ENCODE results near the gene OR4D2. TPM values are rescaled to one million over a fixed set of nuclear protein-coding genes. Genes with fewer than 3 reads are reported as not detected.
A peak's percentile ranks its signal among the peaks of the same experiment; 100 is the strongest.

OR4D2 gene
- total RNA-seq (2014; rRNA removed; shearing (Covaris generic)) (not detected in 2 replicates), polyA plus RNA-seq (2016; fragmentation: Nextera tagmentation; extraction: Ambion mirVana) (not detected in 2 replicates)

- Histone ChIP-seq H3K4me1 (ENCODE audit: insufficient read depth) (no peaks in the 10 kb centered on the region), H3K27ac (no peak within 1 kb of the TSS), H3K9ac (no peak within 1 kb of the TSS), H3K27me3 (replicated peaks; ENCODE audit: insufficient read depth) (peaks cover 19% of the 10 kb centered on the region; the same call in 1 of the 2 replicates), H3K9me2 (ENCODE audit: insufficient read depth) (no peaks in the 10 kb centered on the region), H3K4me2 (ENCODE audit: unreplicated experiment) (no peak within 1 kb of the TSS), H3K36me3 (ENCODE audit: low read depth) (no peaks in the 10 kb centered on the region), H3K9me3 (ENCODE audit: low read depth) (no peaks in the 10 kb centered on the region), H3F3A (ENCODE audit: insufficient read depth) (no peaks in the 10 kb centered on the region), H4K20me1 (ENCODE audit: insufficient read depth) (no peaks in the 10 kb centered on the region), H3K4me3 (no peak within 1 kb of the TSS), H3K79me2 (ENCODE audit: insufficient read depth) (no peaks in the 10 kb centered on the region), H2AFZ (no peak within 1 kb of the TSS)
- in situ Hi-C loops (cut with MboI): no loop called here
- WGBS, 2 experiments (ENCODE audit: low coverage in 1 of 2, low lambda C conversion rate in 2 of 2, missing lambda C conversion rate in 2 of 2): 4 to 8% methylated on average over 6 of the region's 6 CpGs
- DNase-seq: no peak
- no peak for TF ChIP-seq EZH2 (IDR thresholded peaks at IDR 0.05; ENCODE audit: insufficient read depth, poor library complexity, severe bottlenecking)
- TF ChIP-seq EZH2phosphoT487 (IDR thresholded peaks at IDR 0.05; ENCODE audit: insufficient read depth, low read depth): no peak
Measured at GRCh38 chr17:58166682-58167081, at the start of gene OR4D2. Gene OR4D2, plus strand, starts transcription at chr17:58166982. Its CDS starts 2,674 bp downstream, at chr17:58169656.

GRCh38 chr17:58117382-58117781, 49.4 kb upstream of the OR4D2 start:
- H2AFZ ChIP-seq: no peak overlapping the region
- no peak overlapping the region for H3K4me3 ChIP-seq
- in situ Hi-C loops (cut with MboI): no loop called here
- no peak for DNase-seq
- H3K36me3 ChIP-seq (ENCODE audit: low read depth): no peaks in the 10 kb centered on the region
- 37 to 56% methylated on average over 5 of the region's 5 CpGs for WGBS, 2 experiments (ENCODE audit: low coverage in 1 of 2, low lambda C conversion rate in 2 of 2, missing lambda C conversion rate in 2 of 2)
- no peaks in the 10 kb centered on the region for H3F3A ChIP-seq (ENCODE audit: insufficient read depth)
- H4K20me1 ChIP-seq (ENCODE audit: insufficient read depth): no peaks in the 10 kb centered on the region
- H3K27me3 ChIP-seq (replicated peaks; ENCODE audit: insufficient read depth): no peaks in the 10 kb centered on the region
- H3K4me1 ChIP-seq (ENCODE audit: insufficient read depth): no peaks in the 10 kb centered on the region
- H3K27ac ChIP-seq: no peak overlapping the region
- no peaks in the 10 kb centered on the region for H3K9me2 ChIP-seq (ENCODE audit: insufficient read depth)
- TF ChIP-seq EZH2phosphoT487 (IDR thresholded peaks at IDR 0.05; ENCODE audit: insufficient read depth, low read depth) (no peak), EZH2 (IDR thresholded peaks at IDR 0.05; ENCODE audit: insufficient read depth, poor library complexity, severe bottlenecking) (no peak)
- no peak overlapping the region for H3K9ac ChIP-seq
- no peaks in the 10 kb centered on the region for H3K79me2 ChIP-seq (ENCODE audit: insufficient read depth)
- no peak overlapping the region for H3K4me2 ChIP-seq (ENCODE audit: unreplicated experiment)
- no peaks in the 10 kb centered on the region for H3K9me3 ChIP-seq (ENCODE audit: low read depth)

- in situ Hi-C loops (cut with MboI): no loop called here
- H3K9me2 ChIP-seq (ENCODE audit: insufficient read depth): no peaks in the 10 kb centered on the region
- H2AFZ ChIP-seq: no peak overlapping the region
- H3K4me1 ChIP-seq (ENCODE audit: insufficient read depth): no peaks in the 10 kb centered on the region
- H3K9me3 ChIP-seq (ENCODE audit: low read depth): no peaks in the 10 kb centered on the region
- H3K4me2 ChIP-seq (ENCODE audit: unreplicated experiment): no peak overlapping the region
- WGBS, 2 experiments (ENCODE audit: low coverage in 1 of 2, low lambda C conversion rate in 2 of 2, missing lambda C conversion rate in 2 of 2): 45 to 46% methylated on average over 3 of the region's 3 CpGs
- no peaks in the 10 kb centered on the region for H3K79me2 ChIP-seq (ENCODE audit: insufficient read depth)
- no peaks in the 10 kb centered on the region for H3F3A ChIP-seq (ENCODE audit: insufficient read depth)
- no peaks in the 10 kb centered on the region for H3K36me3 ChIP-seq (ENCODE audit: low read depth)
- H3K4me3 ChIP-seq: no peak overlapping the region
- H3K9ac ChIP-seq: no peak overlapping the region
- DNase-seq: no peak
- no peak for TF ChIP-seq EZH2 (IDR thresholded peaks at IDR 0.05; ENCODE audit: insufficient read depth, poor library complexity, severe bottlenecking)
- TF ChIP-seq EZH2phosphoT487 (IDR thresholded peaks at IDR 0.05; ENCODE audit: insufficient read depth, low read depth): no peak
- no peaks in the 10 kb centered on the region for H3K27me3 ChIP-seq (replicated peaks; ENCODE audit: insufficient read depth)
- H4K20me1 ChIP-seq (ENCODE audit: insufficient read depth): no peaks in the 10 kb centered on the region
- H3K27ac ChIP-seq: no peak overlapping the region
Measured at GRCh38 chr17:58119491-58119890, 47.3 kb upstream of the OR4D2 start.

GRCh38 chr17:58120195-58120822, 46.5 kb upstream of the OR4D2 start:
- Histone ChIP-seq H3K9me2 (ENCODE audit: insufficient read depth) (no peaks in the 10 kb centered on the region), H3K27me3 (replicated peaks; ENCODE audit: insufficient read depth) (no peaks in the 10 kb centered on the region), H3F3A (ENCODE audit: insufficient read depth) (no peaks in the 10 kb centered on the region), H3K9ac (no peak overlapping the region), H3K27ac (no peak overlapping the region), H3K79me2 (ENCODE audit: insufficient read depth) (no peaks in the 10 kb centered on the region), H3K4me1 (ENCODE audit: insufficient read depth) (no peaks in the 10 kb centered on the region), H3K4me2 (ENCODE audit: unreplicated experiment) (no peak overlapping the region), H3K36me3 (ENCODE audit: low read depth) (no peaks in the 10 kb centered on the region), H3K9me3 (ENCODE audit: low read depth) (no peaks in the 10 kb centered on the region), H4K20me1 (ENCODE audit: insufficient read depth) (no peaks in the 10 kb centered on the region), H2AFZ (no peak overlapping the region), H3K4me3 (no peak overlapping the region)
- TF ChIP-seq EZH2phosphoT487 (IDR thresholded peaks at IDR 0.05; ENCODE audit: insufficient read depth, low read depth): no peak
- TF ChIP-seq EZH2 (IDR thresholded peaks at IDR 0.05; ENCODE audit: insufficient read depth, poor library complexity, severe bottlenecking): no peak
- 17 to 29% methylated on average over 7 of the region's 7 CpGs for WGBS, 2 experiments (ENCODE audit: low coverage in 1 of 2, low lambda C conversion rate in 2 of 2, missing lambda C conversion rate in 2 of 2)
- in situ Hi-C loops (cut with MboI): no loop called here
- DNase-seq: peak; percentile 66

Measured in GM23248 (cell line).